Activated B cell treated with CpG ODN at 0.5 μM for 24 hours (primary cell): ENCODE data around the gene TCF7L2. TPM values are rescaled to one million over a fixed set of nuclear protein-coding genes. Genes with fewer than 3 reads are reported as not detected.
A peak's percentile ranks its signal among the peaks of the same experiment; 100 is the strongest.

Experiments
- ATAC-seq: fragments of 200-7000 bp; cut with Tn5 transposase; one replicate; pipeline ENCODE4 v1.10.0; 2021; ENCODE audit warnings: low read depth, mild to moderate bottlenecking, moderate library complexity
- CTCF ChIA-PET: fragments of 350-600 bp; sonication (Branson Sonifier 250); formaldehyde crosslinking; loops from one replicate; lab custom pipeline; 2021; ENCODE audit warnings: antibody characterized with exemption; lab: Charles Lee
- POLR2A ChIA-PET: fragments of 350-600 bp; sonication (Branson Sonifier 250); formaldehyde crosslinking; loops from one replicate; lab custom pipeline; 2021; ENCODE audit warnings: antibody characterized with exemption; lab: Charles Lee
- DNase-seq: peaks from one replicate; pipeline ENCODE4 v3.0.0; 2022
- H3K27ac Mint-ChIP-seq: one replicate; pipeline ENCODE4 v1.8.0; 2020; ENCODE audit warnings: mixed read lengths
- H3K27me3 Mint-ChIP-seq: one replicate; pipeline ENCODE4 v1.8.0; 2021; ENCODE audit warnings: mixed read lengths
- H3K36me3 Mint-ChIP-seq: one replicate; pipeline ENCODE4 v1.8.0; 2021; ENCODE audit warnings: low read depth, mixed read lengths
- H3K4me1 Mint-ChIP-seq: one replicate; pipeline ENCODE4 v1.8.0; 2021; ENCODE audit warnings: mixed read lengths
- H3K4me3 Mint-ChIP-seq: one replicate; pipeline ENCODE4 v1.8.0; 2020; ENCODE audit warnings: mild to moderate bottlenecking, mixed read lengths
- H3K9me3 Mint-ChIP-seq: one replicate; pipeline ENCODE4 v1.8.0; 2020; ENCODE audit warnings: mixed read lengths
- CTCF ChIP-seq: fragments of 200-600 bp; IDR thresholded peaks from one replicate; pipeline ENCODE4 v1.8.0; 2022; ENCODE audit warnings: antibody characterized with exemption, mild to moderate bottlenecking
- intact Hi-C: fragments of 100-400 bp; cut with micrococcal nuclease; formaldehyde crosslinking; loops from one replicate; pipeline ENCODE4 v1.15.1; 2024
- total RNA-seq: library from RNA; stranded (reverse); gene quantifications from 2 replicates; pipeline ENCODE4 v1.2.3, GENCODE V29; 2022

TCF7L2 gene
- total RNA-seq, 1 donor from 2014 or later: 2.2 TPM

- Mint-ChIP-seq H3K4me1 (peaks cover 25% of the 10 kb centered on the region), H3K27ac (no peak overlapping the region), H3K27me3 (peaks cover 56% of the 10 kb centered on the region), H3K36me3 (no peaks in the 10 kb centered on the region), H3K4me3 (peak overlapping the region; percentile 90), H3K9me3 (no peaks in the 10 kb centered on the region)
- no peak for TF ChIP-seq CTCF
- DNase-seq (peak; percentile 24), ATAC-seq (peak; percentile 30)
- ChIA-PET POLR2A (interaction anchor here (1.1 kb wide), 1 partner anchor 10 kb away, joined by 4 read pairs; no protein-coding TSS in a partner anchor), CTCF (no interaction called here)
- intact Hi-C loops: no loop called here
Observed at GRCh38 chr10:112951359-112952281, 1.6 kb downstream of the TCF7L2 start.

GRCh38 chr10:112952282-112953173 lies 2.5 kb downstream of the TCF7L2 start:
- Mint-ChIP-seq H3K4me1 (peaks cover 25% of the 10 kb centered on the region), H3K27me3 (peaks cover 62% of the 10 kb centered on the region), H3K4me3 (peak overlapping the region; percentile 90), H3K9me3 (no peaks in the 10 kb centered on the region), H3K27ac (no peak overlapping the region), H3K36me3 (no peaks in the 10 kb centered on the region)
- intact Hi-C loops: no loop called here
- ATAC-seq (no peak), DNase-seq (no peak)
- POLR2A ChIA-PET: interaction anchor here (1.1 kb wide), 1 partner anchor 9 kb away, joined by 4 read pairs; no protein-coding TSS in a partner anchor
- CTCF ChIA-PET: no interaction called here
- TF ChIP-seq CTCF: no peak

- ChIA-PET POLR2A (no interaction called here), CTCF (no interaction called here)
- Mint-ChIP-seq H3K9me3 (no peaks in the 10 kb centered on the region), H3K27ac (no peak overlapping the region), H3K27me3 (peaks cover 61% of the 10 kb centered on the region), H3K4me3 (peak overlapping the region; percentile 76), H3K4me1 (peaks cover 25% of the 10 kb centered on the region), H3K36me3 (no peaks in the 10 kb centered on the region)
- DNase-seq: no peak
- no peak for TF ChIP-seq CTCF
- ATAC-seq: no peak
- intact Hi-C loops: no loop called here
Observed at GRCh38 chr10:112953174-112954159, 3.4 kb downstream of the TCF7L2 start.

GRCh38 chr10:112954974-112955581 lies 5.0 kb downstream of the TCF7L2 start:
- Mint-ChIP-seq H3K4me3 (no peak overlapping the region), H3K36me3 (no peaks in the 10 kb centered on the region), H3K4me1 (peaks cover 14% of the 10 kb centered on the region), H3K27me3 (peaks cover 65% of the 10 kb centered on the region), H3K27ac (no peak overlapping the region), H3K9me3 (no peaks in the 10 kb centered on the region)
- ATAC-seq (no peak), DNase-seq (no peak)
- POLR2A ChIA-PET: no interaction called here
- TF ChIP-seq CTCF: no peak
- CTCF ChIA-PET: no interaction called here
- intact Hi-C loops: no loop called here
